Right atrium auricular region (tissue), 2 donors: ENCODE measurements around the gene SMG7. TPM values are rescaled to one million over a fixed set of nuclear protein-coding genes. Genes with fewer than 3 reads are reported as not detected.
A peak's percentile ranks its signal among the peaks of the same experiment; 100 is the strongest.

Source experiments
- DNase-seq: peaks from one replicate; pipeline ENCODE4 v3.0.0-alpha.2; 2019; ENCODE audit warnings: low spot score
- H3K27ac ChIP-seq, 2 donors: fragments of 200-600 bp; sonication (generic); 1 replicate in 1 of 2; 2 replicates in 1 of 2; pipeline ENCODE4 v1.5.1; 2016 to 2019
- H3K27me3 ChIP-seq, 2 donors: fragments of 200-600 bp; sonication (generic); one replicate each; pipeline versions ENCODE4 v1.5.1 to v1.6.0; 2017 to 2019
- H3K36me3 ChIP-seq: fragments of 200-600 bp; sonication (generic); one replicate; pipeline ENCODE4 v1.5.1; 2016
- H3K4me1 ChIP-seq, 2 donors: fragments of 200-600 bp; sonication (generic); one replicate each; pipeline versions ENCODE4 v1.5.1 to v1.6.0; 2017 to 2019
- H3K4me3 ChIP-seq, 2 donors: fragments of 200-600 bp; sonication (generic); 1 replicate in 1 of 2; 2 replicates in 1 of 2; pipeline ENCODE4 v1.5.1; 2017 to 2019; ENCODE audit warnings: mild to moderate bottlenecking in 1 of 2, moderate library complexity in 1 of 2
- H3K9me3 ChIP-seq, 2 donors: fragments of 200-600 bp; sonication (generic); one replicate each; pipeline ENCODE4 v1.5.1; 2019
- CTCF ChIP-seq, 2 donors: fragments of 200-600 bp; sonication (generic); IDR thresholded peaks; one replicate each; pipeline ENCODE4 v1.5.1; 2019; ENCODE audit warnings: antibody characterized with exemption in 2 of 2
- total RNA-seq, 2 donors: library from RNA; depleted of rRNA; stranded (reverse); fragments of >200 nt; gene quantifications; one replicate each; pipeline ENCODE4 v1.1.0, GENCODE V29; 2016

Gene SMG7
- total RNA-seq, 2 donors from 2014 or later, result 42.0 to 43.6 TPM

GRCh38 chr1:183567584-183567983 is 95.3 kb downstream of the SMG7 start:
- no peaks in the 10 kb centered on the region for H3K27me3 ChIP-seq
- no peak for TF ChIP-seq CTCF (IDR thresholded peaks at IDR 0.05)
- DNase-seq, result no peak
- peaks cover 0 to 18% of the 10 kb centered on the region in 2 donors for H3K4me1 ChIP-seq
- peak overlapping the region in 1 of 2 donors; percentile 46 for H3K27ac ChIP-seq
- H3K36me3 ChIP-seq, result no peaks in the 10 kb centered on the region
- no peak overlapping the region for H3K4me3 ChIP-seq
- H3K9me3 ChIP-seq, result no peaks in the 10 kb centered on the region

- no peak for DNase-seq
These were observed 96.1 kb downstream of the SMG7 start for GRCh38 chr1:183568176-183569021.

GRCh38 chr1:183569141-183569540 is 96.8 kb downstream of the SMG7 start:
- no peaks in the 10 kb centered on the region for H3K36me3 ChIP-seq
- H3K27ac ChIP-seq, result peak overlapping the region in 1 of 2 donors; percentile 6
- H3K4me3 ChIP-seq, result no peak overlapping the region
- DNase-seq, result no peak
- H3K9me3 ChIP-seq, result no peaks in the 10 kb centered on the region
- no peak for TF ChIP-seq CTCF (IDR thresholded peaks at IDR 0.05)
- H3K4me1 ChIP-seq, result peaks cover 0 to 18% of the 10 kb centered on the region in 2 donors
- no peaks in the 10 kb centered on the region for H3K27me3 ChIP-seq

More at GRCh38 chr1:183568176-183569021, 96.1 kb downstream of the SMG7 start:
- H3K27me3 ChIP-seq, result no peaks in the 10 kb centered on the region
- no peaks in the 10 kb centered on the region for H3K9me3 ChIP-seq
- no peaks in the 10 kb centered on the region for H3K36me3 ChIP-seq
- H3K4me3 ChIP-seq, result no peak overlapping the region
- H3K4me1 ChIP-seq, result peaks cover 0 to 18% of the 10 kb centered on the region in 2 donors
- H3K27ac ChIP-seq, result peak overlapping the region; percentile 6 to 46
- no peak for TF ChIP-seq CTCF (IDR thresholded peaks at IDR 0.05)

GRCh38 chr1:183569801-183570200 is 97.5 kb downstream of the SMG7 start:
- H3K36me3 ChIP-seq, result no peaks in the 10 kb centered on the region
- no peak overlapping the region for H3K27ac ChIP-seq
- H3K9me3 ChIP-seq, result no peaks in the 10 kb centered on the region
- H3K27me3 ChIP-seq, result no peaks in the 10 kb centered on the region
- peaks cover 0 to 18% of the 10 kb centered on the region in 2 donors for H3K4me1 ChIP-seq
- TF ChIP-seq CTCF (IDR thresholded peaks at IDR 0.05), result no peak
- no peak overlapping the region for H3K4me3 ChIP-seq
- no peak for DNase-seq

GRCh38 chr1:183570451-183570850 is 98.2 kb downstream of the SMG7 start:
- H3K27ac ChIP-seq, result no peak overlapping the region
- no peak for DNase-seq
- TF ChIP-seq CTCF (IDR thresholded peaks at IDR 0.05), result no peak
- no peaks in the 10 kb centered on the region for H3K36me3 ChIP-seq
- no peaks in the 10 kb centered on the region for H3K27me3 ChIP-seq
- no peak overlapping the region for H3K4me3 ChIP-seq
- H3K9me3 ChIP-seq, result no peaks in the 10 kb centered on the region
- H3K4me1 ChIP-seq, result peaks cover 0 to 18% of the 10 kb centered on the region in 2 donors
